Right cardiac atrium (tissue), 5 donors: ENCODE measurements around the gene PIM3. TPM values are rescaled to one million over a fixed set of nuclear protein-coding genes. Genes with fewer than 3 reads are reported as not detected.

Experiments
- ATAC-seq, 2 donors: fragments of 200-7000 bp; cut with Tn5 transposase; one replicate each; pipeline versions ENCODE4 v1.8.0 to v1.9.1; 2020; ENCODE audit warnings: moderate library complexity in 2 of 2, mild to moderate bottlenecking in 1 of 2
- DNase-seq, 3 donors: peaks; one replicate each; pipeline ENCODE4 v3.0.0-alpha.2; 2020
- H3K27ac ChIP-seq: one replicate; pipeline ENCODE4 v1.5.1; 2013; ENCODE audit warnings: mild to moderate bottlenecking, low read length, control low read depth, moderate library complexity
- H3K27me3 ChIP-seq: one replicate; pipeline ENCODE4 v1.6.1; 2013; ENCODE audit not compliant: control insufficient read depth, insufficient read depth
- H3K4me1 ChIP-seq: one replicate; pipeline ENCODE4 v1.6.1; 2013; ENCODE audit warnings: low read length; ENCODE audit not compliant: control insufficient read depth, insufficient read depth
- H3K4me3 ChIP-seq: one replicate; pipeline ENCODE4 v1.5.1; 2013; ENCODE audit warnings: low read length, control low read depth
- H3K9me3 ChIP-seq: one replicate; pipeline ENCODE4 v1.6.1; 2013; ENCODE audit warnings: low read length; ENCODE audit not compliant: control insufficient read depth
- WGBS: extraction: QIAGEN DNeasy Blood & Tissue Kit; methylation state at CpG from one replicate; pipeline ENCODE4 v1.1.7; 2013; 5-methylcytosine and 5-hydroxymethylcytosine counted together
- intact Hi-C, 4 donors: fragments of 100-400 bp; cut with DNase I; formaldehyde crosslinking; loops; one replicate each; pipeline versions ENCODE4 v1.11.0 to v1.14.0; 2022 to 2023
- polyA plus RNA-seq: library from polyadenylated mRNA; stranded (reverse); fragments of 200-250 nt; gene quantifications from one replicate; pipeline ENCODE4 v1.2.3, GENCODE V29; 2013
- total RNA-seq, 4 donors: library from RNA; stranded (reverse); fragmentation: NEBNext Ultra II Directional; extraction: Animal tissue kit (Norgen Biotek cat#: 25700); gene quantifications; one replicate each; pipeline ENCODE4 v1.2.1, GENCODE V29; 2021
- donor health status: healthy with polysubstance abuse.
- donor health status: DM: no; HTN: yes; CAD: no.
- donor health status: DM: no; HTN: no; CAD: no.
- donor health status: DM: no; HTN: yes; CAD: no; lungs with severe emphysema.
- donor health status: DM: yes; HTN: yes; CAD: no.

PIM3 gene
- total and polyA plus RNA-seq, 5 donors = 39.0 to 55.8 (median 48.2) TPM

DNA sequence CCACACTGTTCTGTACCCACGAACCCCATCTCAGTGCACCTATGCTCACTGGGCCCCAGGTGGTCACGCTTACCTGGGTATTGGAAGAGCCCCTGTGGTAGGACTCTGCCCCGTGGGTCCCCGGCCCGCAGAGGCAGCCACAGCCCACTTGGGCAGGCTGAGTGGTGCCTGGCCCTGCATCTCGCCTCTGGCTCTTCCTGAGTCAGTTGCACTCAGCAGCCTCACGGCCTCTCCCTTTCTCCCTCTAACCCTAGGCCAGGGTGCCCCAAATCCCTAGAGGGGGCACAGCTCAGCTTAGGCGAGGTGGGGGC is 32.4 kb upstream of the PIM3 start:
- ATAC-seq (no peak), DNase-seq (no peak)
- Histone ChIP-seq H3K27ac (no peak overlapping the region), H3K4me1 (no peaks in the 10 kb centered on the region), H3K27me3 (no peaks in the 10 kb centered on the region), H3K4me3 (no peak overlapping the region), H3K9me3 (no peaks in the 10 kb centered on the region)
- intact Hi-C loops = loop anchor here in 3 of 4 donors (2.0 to 5.0 kb wide), 3 partner anchors 64 to 104 kb away; no protein-coding TSS in a partner anchor
- 89% methylated on average over 8 of the region's 8 CpGs for WGBS

DNA sequence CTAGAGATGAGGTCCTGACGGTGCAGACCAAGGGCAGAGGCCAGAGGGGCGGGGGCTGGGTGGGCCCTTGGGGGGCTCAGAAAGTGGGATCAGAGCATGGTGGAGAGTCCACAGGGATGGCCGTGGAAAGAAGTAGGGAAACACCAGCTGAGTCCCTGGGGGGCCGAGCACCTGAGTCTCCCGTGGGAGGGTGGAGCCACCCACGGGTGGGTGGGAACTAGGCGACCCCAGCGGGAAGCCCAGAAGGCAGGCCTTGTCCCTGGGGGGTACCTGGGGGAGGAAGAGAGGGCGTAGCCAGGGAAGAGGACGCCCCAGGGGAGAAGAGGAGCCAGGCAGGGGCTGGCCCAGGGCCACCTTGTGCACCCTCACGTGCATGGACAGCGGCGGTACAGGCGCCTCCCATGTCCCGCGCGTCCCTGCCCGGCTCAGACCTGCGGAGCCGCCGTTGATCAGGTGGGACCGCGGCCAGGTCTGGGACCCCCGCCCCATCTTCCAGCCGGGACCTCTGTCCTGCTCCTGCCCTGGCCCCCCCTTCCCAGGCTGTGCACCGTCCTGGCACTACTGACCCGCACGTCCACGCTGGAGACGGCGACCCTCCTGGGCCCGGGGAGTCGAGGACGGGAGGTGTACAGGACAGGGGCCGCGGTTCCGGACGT is 31.9 kb upstream of the PIM3 start:
- Histone ChIP-seq H3K27ac (no peak overlapping the region), H3K9me3 (no peaks in the 10 kb centered on the region), H3K4me3 (no peak overlapping the region), H3K27me3 (no peaks in the 10 kb centered on the region), H3K4me1 (peaks cover 3% of the 10 kb centered on the region)
- WGBS = 38% methylated on average over 38 of the region's 38 CpGs
- no peak for ATAC-seq
- DNase-seq = no peak
- intact Hi-C loops = loop anchor here in 3 of 4 donors (1.0 to 5.0 kb wide), 4 partner anchors 64 to 104 kb away; no protein-coding TSS in a partner anchor

DNA sequence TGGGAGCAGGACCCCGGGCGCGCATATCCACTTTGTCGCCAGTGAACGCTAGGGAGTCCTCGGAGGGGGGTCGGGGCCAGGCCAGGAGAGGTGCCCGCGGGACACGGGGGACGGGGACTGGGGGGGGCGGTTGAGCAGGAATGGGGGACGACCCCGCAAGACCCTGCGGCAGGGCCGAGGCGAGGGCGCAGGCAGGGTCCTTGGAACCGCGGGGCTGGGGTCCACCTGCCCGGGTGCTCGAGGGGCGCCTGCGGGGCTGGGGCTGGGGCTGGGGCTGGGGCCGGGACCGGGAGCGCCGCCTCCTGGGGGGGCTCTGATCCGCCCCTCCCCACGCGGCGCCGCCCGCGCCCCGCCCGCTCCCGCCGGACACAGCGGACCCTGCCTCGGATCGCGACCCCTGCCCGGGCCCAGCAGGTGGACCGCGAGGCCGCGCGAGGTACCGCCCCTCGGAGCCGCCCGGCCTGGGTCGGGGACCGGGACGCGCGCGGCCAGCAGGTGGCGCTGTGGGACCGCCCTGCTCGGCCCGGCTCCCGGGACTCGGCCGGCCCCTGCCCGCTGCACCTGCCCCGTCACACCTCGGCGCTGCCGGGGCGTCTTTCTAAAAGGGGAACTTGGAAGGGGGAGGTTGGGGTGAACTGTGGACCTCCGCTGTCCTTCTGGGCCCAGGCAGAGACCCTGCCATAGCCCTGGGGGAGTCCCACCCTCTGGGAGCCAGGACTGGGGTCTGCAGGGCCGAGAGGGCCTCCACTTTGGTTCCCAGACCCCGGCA is 31.2 kb upstream of the PIM3 start:
- intact Hi-C loops = loop anchor here in 3 of 4 donors (1.0 to 5.0 kb wide), 4 partner anchors 63 to 103 kb away; no protein-coding TSS in a partner anchor

DNA sequence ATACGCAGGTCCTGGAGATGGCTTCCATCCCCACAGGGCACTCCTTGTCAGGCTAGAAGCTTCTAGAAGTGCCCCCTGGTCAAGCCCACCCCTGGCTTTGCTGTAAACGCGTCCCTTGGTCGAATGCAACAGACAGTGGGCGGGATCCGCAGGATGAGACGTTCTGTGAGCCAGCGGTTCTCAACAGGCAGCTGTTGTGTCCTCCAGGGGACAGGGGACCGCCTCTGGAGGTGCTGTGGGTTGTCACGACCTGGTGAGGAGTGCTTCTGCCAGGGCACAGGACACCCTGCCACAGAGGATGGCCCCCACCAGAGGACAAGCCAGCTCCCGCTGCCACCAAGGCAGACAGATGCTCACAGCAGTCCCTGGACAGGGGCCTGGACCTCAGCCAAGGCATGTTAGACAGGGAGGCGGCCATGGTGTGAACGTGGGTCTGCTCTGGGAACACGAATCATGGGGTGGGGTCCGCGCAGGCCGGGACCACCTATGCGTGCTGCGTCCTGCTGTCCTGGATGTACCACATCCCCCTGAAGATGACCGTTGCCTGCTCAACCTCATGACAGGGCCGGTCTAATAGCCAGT is 30.5 kb upstream of the PIM3 start:
- H3K4me1 ChIP-seq = peaks cover 11% of the 10 kb centered on the region
- H3K4me3 ChIP-seq = no peak overlapping the region
- ATAC-seq (no peak), DNase-seq (peak in 1 of 3 donors; percentile 46)
- 65% methylated on average over 21 of the region's 21 CpGs for whole genome bisulfite sequencing
- no peak overlapping the region for H3K27ac ChIP-seq
- intact Hi-C loops = loop anchor here (1.0 to 10.0 kb wide), 6 partner anchors 42 to 285 kb away; no protein-coding TSS in a partner anchor
- H3K9me3 ChIP-seq = no peaks in the 10 kb centered on the region
- no peaks in the 10 kb centered on the region for H3K27me3 ChIP-seq

More for the DNA sequence above, 31.2 kb upstream of the PIM3 start:
- ATAC-seq = peak; percentile 42 to 54
- 4% methylated on average over 75 of the region's 75 CpGs for WGBS
- Histone ChIP-seq H3K9me3 (no peaks in the 10 kb centered on the region), H3K4me3 (no peak overlapping the region), H3K4me1 (peaks cover 6% of the 10 kb centered on the region), H3K27ac (no peak overlapping the region), H3K27me3 (no peaks in the 10 kb centered on the region)
- peak; percentile 58 to 86 (median 86) for DNase-seq

DNA sequence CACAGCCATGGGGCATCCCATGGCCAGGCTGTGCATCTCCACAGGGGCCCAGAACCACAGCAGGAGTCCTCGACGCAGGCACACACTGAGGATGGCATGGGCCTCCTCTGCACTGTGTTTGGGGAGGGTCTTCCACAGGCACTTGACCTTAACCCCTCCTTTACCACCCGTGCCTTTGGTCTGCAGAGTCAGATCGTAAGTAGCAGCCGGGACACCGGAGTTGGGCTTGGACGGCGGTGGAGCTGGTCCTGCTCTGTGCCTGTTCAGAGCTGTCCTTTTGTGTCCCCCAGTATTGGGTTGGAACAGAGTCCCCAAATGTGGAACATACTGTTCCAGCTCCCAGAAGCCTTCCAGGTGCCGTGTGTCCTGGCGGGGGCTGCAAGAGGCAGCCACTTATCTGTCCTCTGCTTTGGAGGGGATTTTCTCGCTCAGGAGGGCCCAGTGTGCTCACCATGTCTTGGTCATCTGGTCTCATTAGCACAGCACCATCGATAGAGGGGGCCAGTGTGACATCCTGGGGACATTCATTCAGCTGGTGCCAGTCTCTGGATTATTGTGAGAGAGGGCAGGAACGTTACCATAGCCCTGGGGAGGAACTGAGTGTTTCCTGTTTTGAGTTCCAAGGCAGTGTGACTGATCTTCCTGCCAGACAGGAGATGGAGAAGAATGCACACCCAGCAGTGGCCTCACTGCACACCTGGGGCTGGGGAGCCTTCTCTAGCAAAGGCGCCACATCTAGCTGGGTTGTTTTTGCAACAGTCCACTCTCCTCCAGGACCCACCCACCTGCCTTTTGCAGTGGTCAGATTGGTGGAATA is 29.8 kb upstream of the PIM3 start:
- Histone ChIP-seq H3K4me1 (peaks cover 11% of the 10 kb centered on the region), H3K27me3 (no peaks in the 10 kb centered on the region), H3K27ac (peak overlapping the region; percentile 14), H3K4me3 (no peak overlapping the region), H3K9me3 (no peaks in the 10 kb centered on the region)
- DNase-seq (peak in 2 of 3 donors; percentile 62 to 78), ATAC-seq (peak; percentile 38 to 47)
- 46% methylated on average over 14 of the region's 14 CpGs for WGBS
- intact Hi-C loops = loop anchor here (2.0 to 10.0 kb wide), 4 partner anchors 41 to 284 kb away; no protein-coding TSS in a partner anchor

DNA sequence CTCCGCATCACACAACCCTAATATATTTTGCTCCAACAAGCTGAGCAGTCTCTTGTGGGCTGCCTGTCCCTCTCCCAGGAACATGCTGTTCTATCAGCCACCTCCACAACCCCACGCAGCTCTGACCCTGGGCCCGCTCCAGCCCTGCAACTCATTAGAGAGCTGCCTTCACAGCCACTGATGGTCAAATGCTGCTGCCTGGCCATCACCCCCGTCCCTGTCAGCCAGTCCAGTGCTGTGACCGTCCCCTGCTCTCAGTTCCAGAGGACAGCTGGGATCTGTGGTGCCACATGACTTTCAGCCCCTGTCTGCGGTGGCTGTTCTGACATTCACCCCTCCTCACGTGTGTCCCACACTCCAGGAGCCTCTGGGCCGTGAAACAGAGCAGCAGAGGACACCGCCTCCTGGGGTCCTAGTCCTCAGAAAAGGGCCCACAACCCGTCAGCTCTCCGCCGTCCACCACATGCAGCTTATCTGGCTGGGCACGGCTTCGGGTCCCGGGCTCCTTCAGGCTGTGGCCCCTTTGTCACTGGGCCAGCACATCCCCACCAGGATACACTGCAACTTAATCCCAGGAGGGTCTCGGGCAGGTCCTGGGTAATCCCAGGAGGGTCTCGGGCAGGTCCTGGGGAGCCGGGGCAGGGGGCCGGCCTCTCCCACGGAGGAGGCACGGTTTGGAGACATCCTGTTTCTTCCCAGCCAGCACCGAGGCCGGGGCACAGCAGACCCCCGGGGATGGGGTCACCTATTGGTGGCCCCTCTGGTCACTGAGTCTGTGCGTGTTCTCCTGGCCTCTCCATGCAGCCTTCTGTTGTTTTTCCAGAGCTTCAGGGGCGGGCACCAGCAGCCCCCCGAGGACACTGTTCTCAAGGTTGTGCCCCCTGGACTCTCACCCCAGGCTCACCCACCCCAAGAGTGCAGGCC is 27.1 kb upstream of the PIM3 start:
- 60% methylated on average over 27 of the region's 27 CpGs for WGBS
- intact Hi-C loops = loop anchor here in 3 of 4 donors (5.0 to 10.0 kb wide), 3 partner anchors 39 to 281 kb away; no protein-coding TSS in a partner anchor
- H3K4me1 ChIP-seq = peaks cover 19% of the 10 kb centered on the region
- no peaks in the 10 kb centered on the region for H3K27me3 ChIP-seq
- H3K9me3 ChIP-seq = no peaks in the 10 kb centered on the region
- peak; percentile 1 to 16 for ATAC-seq
- no peak overlapping the region for H3K4me3 ChIP-seq
- peak in 2 of 3 donors; percentile 82 to 88 for DNase-seq
- H3K27ac ChIP-seq = peak overlapping the region; percentile 95

DNA sequence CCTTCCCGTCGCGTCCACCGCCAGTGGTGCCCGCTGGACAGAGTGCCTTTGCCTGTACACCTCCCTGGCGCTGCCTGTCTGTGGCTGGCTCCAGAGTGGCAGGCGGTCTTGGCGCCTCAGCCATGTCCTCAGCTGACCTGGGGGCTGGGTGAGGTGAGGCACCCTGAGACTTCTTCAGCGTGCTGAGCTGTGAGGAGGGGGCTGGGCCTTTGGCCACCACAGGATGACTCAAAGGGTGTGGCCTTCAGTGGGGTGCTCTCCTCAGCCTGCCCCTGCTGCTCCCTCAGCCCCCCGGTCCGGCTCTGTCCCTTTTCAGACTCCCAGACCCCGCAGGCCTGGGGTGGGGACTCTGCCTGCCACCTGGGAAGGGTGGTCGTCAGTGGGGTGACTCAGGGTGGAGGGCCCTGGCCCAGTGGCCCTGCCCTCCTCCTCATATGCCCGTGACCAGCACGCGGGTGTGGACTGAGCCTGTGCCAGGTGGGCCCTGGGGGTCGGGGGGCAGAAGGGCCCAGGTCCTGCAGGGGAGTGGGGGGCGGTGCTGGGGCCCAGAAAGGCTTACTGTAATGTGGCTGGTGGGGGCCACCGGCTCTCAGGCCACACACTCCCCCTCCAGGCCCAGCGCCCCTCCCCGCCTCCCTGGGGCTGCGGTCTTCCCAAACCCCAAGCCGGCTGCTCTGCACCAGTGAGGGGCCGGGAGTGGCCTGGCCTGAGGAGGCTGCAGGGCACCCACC is 26.2 kb upstream of the PIM3 start:
- Histone ChIP-seq H3K9me3 (no peaks in the 10 kb centered on the region), H3K27me3 (no peaks in the 10 kb centered on the region), H3K4me3 (peak overlapping the region; percentile 47), H3K4me1 (peaks cover 19% of the 10 kb centered on the region), H3K27ac (peak overlapping the region; percentile 95)
- WGBS = 47% methylated on average over 24 of the region's 24 CpGs
- DNase-seq = peak; percentile 73 to 89 (median 88)
- intact Hi-C loops = loop anchor here in 3 of 4 donors (5.0 to 10.0 kb wide), 3 partner anchors 38 to 280 kb away; no protein-coding TSS in a partner anchor
- peak; percentile 14 to 20 for ATAC-seq

DNA sequence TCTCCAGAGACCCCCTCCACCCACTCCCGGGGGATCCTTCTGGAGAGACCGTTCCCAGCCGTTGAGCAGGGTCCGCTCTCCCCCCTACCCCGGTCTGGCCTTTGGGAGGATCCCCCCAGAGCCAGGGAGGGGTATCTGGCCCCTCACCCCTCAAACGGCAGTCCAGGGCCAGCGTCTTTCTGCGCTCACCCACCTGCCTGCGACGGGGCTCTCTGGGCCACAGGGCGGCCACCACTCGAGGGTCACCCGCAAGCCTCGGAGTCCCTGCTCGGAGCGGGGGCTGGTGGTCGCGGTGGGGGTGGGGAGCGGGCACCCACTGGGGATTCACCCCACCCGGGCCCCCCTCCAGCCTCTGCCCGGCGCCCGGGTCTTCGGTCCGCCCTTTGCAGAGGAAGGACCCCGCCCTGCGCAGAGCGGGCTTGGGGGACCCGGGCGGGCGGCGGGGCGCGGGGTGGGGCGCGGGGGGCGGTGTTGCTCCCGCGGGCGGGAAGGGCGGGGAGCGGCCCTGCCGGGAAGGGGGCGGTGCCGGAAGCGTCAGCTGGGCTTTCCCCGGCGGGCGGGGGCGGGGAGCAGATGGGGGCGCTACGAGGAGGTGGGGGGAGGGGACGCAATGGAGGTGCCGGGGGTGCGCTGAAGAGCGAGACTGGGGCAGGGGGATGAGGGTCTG is 25.5 kb upstream of the PIM3 start:
- Histone ChIP-seq H3K4me3 (peak overlapping the region; percentile 47), H3K4me1 (peaks cover 19% of the 10 kb centered on the region), H3K9me3 (no peaks in the 10 kb centered on the region), H3K27me3 (no peaks in the 10 kb centered on the region), H3K27ac (peak overlapping the region; percentile 95)
- peak; percentile 92 to 97 (median 93) for DNase-seq
- intact Hi-C loops = loop anchor here in 3 of 4 donors (5.0 to 10.0 kb wide), 3 partner anchors 37 to 280 kb away; no protein-coding TSS in a partner anchor
- WGBS = 8% methylated on average over 54 of the region's 56 CpGs
- ATAC-seq = peak; percentile 43 to 54

DNA sequence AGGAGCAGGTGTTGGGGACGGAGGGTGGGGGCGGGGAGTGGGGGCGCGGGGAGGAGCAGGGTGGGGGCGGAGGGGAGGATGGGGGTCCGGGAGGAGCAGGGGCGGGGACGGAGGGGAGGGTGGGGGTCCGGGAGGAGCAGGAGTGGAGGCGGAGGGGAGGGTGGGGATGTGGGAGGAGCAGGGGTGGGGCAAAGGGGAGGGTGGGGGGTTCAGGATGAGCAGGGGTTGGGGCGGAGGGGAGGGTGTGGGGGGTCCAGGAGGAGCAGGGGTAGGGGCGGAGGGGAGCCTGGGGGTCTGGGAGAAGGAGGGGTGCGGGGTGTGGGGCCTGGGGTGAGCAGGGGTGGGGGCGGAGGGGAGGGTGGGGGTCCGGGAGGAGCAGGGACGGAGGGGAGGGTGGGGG is 25.0 kb upstream of the PIM3 start:
- intact Hi-C loops = loop anchor here in 1 of 4 donors (10.0 kb wide), 1 partner anchor 279 kb away; no protein-coding TSS in a partner anchor
- peaks cover 19% of the 10 kb centered on the region for H3K4me1 ChIP-seq
- DNase-seq = no peak
- WGBS = 6% methylated on average over 15 of the region's 16 CpGs
- no peak overlapping the region for H3K27ac ChIP-seq
- H3K4me3 ChIP-seq = peak overlapping the region; percentile 47
- no peaks in the 10 kb centered on the region for H3K9me3 ChIP-seq
- ATAC-seq = no peak
- H3K27me3 ChIP-seq = no peaks in the 10 kb centered on the region
